ENCODE measurements around the gene EFHB.
A peak's percentile ranks its signal among the peaks of the same experiment; 100 is the strongest.
"Not testable (repeated sequence)": the region's sequence is repeated elsewhere in the genome, so short reads cannot be mapped to it uniquely, and the experiment has no call there.

Gene EFHB

DNA sequence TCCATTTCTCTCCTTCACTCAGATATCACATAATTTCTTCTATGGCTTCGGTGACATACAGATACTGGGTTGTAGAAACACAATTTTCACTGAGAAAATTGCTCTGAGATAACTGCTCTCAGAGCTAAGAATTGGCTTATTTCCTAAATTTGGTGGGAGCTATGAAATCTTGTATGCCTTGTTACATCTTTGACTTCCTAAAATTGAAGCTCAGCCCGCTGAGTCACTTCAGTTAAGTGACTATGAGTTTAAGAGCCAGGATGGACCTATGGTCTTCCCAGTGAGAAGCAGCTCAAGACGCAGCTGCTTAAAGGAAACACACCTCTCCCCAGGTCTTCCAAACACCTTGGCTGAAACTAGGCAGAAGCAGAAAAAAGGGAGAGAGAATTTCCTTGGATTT, 56.4 kb downstream of the EFHB start:
- in situ Hi-C loops (cut with HindIII; ENCODE audit: low sequenced_read_pairs) = no loop called here
- H3K4me3 ChIP-seq (ENCODE audit: low read depth, low read length) = no peak overlapping the region
- TF ChIP-seq, protein P1, sequence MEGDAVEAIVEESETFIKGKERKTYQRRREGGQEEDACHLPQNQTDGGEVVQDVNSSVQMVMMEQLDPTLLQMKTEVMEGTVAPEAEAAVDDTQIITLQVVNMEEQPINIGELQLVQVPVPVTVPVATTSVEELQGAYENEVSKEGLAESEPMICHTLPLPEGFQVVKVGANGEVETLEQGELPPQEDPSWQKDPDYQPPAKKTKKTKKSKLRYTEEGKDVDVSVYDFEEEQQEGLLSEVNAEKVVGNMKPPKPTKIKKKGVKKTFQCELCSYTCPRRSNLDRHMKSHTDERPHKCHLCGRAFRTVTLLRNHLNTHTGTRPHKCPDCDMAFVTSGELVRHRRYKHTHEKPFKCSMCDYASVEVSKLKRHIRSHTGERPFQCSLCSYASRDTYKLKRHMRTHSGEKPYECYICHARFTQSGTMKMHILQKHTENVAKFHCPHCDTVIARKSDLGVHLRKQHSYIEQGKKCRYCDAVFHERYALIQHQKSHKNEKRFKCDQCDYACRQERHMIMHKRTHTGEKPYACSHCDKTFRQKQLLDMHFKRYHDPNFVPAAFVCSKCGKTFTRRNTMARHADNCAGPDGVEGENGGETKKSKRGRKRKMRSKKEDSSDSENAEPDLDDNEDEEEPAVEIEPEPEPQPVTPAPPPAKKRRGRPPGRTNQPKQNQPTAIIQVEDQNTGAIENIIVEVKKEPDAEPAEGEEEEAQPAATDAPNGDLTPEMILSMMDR (IDR thresholded peaks at IDR 0.05; ENCODE audit: low read depth, low read length, missing control alignments) = no peak
- no peak for DNase-seq (ENCODE audit: low read depth)

DNA sequence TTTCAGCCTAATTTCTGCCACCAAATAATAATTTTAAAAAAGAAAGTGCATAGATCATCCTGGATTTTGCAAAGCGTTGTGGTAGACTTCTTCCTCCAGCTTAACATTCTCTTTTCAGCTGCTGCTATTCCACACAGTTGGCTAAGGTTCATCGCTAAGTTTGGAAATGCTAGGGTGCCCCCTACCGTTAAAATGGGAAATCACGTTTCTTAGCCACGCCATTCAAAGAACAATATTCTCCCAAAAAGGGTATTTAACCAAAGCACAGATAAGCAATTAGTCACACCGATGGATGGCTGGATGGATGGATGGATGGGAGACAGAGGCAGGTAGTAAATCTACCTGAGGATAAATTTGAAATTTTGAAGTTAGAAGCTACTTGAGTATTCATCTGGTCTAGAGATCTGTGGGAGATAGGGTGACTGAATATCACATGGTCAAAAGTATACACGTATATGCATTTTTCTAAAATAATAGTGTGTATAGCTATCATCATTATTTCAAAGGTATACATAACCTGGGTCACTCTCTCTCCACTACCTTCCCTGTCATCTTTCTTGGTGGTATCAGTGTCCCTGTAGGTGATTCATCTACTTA, 67.2 kb downstream of the EFHB start:
- in situ Hi-C loops (cut with HindIII; ENCODE audit: low sequenced_read_pairs) = no loop called here
- TF ChIP-seq, protein P1 (IDR thresholded peaks at IDR 0.05; ENCODE audit: low read depth, low read length, missing control alignments) = peak; percentile 74
- DNase-seq (ENCODE audit: low read depth) = peak; percentile 41
- H3K4me3 ChIP-seq (ENCODE audit: low read depth, low read length) = no peak overlapping the region

DNA sequence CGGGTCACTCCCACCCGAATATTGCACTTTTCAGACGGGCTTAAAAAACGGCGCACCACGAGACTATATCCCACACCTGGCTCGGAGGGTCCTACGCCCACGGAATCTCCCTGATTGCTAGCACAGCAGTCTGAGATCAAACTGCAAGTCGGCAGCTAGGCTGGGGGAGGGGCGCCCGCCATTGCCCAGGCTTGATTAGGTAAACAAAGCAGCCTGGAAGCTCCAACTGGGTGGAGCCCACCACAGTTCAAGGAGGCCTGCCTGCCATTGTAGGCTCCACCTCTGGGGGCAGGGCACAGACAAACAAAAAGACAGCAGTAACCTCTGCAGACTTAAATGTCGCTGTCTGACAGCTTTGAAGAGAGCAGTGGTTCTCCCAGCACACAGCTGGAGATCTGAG, 78.7 kb downstream of the EFHB start:
- H3K4me3 ChIP-seq (ENCODE audit: low read depth, low read length); DNase-seq (ENCODE audit: low read depth); in situ Hi-C loops (cut with HindIII; ENCODE audit: low sequenced_read_pairs): not testable (repeated sequence)

DNA sequence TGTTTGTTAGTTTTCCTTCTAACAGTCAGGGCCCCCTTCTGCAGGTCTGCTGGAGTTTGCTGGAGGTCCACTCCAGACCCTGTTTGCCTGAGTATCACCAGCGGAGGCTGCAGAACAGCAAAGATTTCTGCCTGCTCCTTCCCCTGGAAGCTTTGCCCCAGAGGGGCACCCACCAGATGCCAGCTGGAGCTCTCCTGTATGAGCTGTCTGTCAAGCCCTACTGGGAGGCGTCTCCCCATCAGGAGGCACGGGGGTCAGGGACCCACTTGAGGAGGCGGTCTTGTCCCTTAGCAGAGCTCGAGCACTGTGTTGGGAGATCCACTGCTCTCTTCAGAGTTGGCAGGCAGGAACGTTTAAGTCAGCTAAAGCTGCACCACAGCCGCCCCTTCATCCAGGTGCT, 87.4 kb downstream of the EFHB start:
- in situ Hi-C loops (cut with HindIII; ENCODE audit: low sequenced_read_pairs); DNase-seq (ENCODE audit: low read depth); H3K4me3 ChIP-seq (ENCODE audit: low read depth, low read length): not testable (repeated sequence)

Measured in astrocyte of the cerebellum (primary cell).